GM21447 (cell line): ENCODE measurements around the gene SCT.

Source experiments
- ATAC-seq: cut with Tn5 transposase; IDR thresholded peaks from one replicate; pipeline ENCODE4 v1.9.1; 2021; ENCODE audit not compliant: unreplicated experiment

SCT gene

DNA sequence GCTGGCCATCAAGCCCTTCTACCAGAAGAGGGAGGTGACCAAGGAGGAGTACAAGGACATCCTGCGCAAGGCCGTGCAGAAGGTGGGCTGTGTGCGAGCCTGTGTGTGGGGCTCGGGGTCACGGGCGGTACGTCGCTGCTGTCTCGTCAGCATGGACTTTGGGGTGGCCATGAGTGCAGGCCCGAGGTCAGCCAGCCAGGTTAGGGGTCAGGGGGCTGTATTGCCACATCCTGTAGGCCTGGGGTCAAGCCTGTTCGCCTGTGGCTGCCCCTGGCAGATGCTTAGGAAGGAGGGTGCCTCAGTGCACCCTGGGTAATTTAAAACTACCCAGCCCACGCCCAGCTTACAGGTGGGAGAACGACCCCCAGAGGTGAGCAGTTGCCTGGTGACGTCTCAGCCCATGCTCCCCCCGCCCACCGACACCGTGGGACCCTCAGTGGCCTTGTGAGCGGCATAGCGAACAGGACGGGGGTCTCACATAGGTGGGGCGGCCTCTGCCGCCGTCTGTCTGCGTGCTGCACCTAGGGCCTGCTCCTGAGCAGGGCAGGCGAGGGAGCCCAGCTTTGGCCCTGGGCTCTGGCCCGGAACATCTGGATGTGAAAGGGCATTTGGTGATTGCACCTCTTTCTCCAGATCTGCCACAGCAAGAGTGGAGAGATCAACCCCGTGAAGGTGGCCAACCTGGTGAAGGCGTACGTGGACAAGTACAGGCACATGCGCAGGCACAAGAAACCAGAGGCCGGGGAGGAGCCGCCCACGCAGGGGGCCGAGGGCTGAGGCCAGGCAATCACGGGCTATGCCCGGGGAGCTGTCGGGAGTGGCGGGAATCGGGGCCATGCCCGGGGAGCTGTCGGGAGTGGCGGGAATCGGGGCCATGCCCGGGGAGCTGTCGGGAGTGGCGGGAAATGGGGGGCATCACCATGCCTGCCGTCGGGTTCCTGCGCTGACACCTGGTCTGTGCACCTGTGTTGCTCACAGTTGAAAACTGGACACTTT, 15.7 kb downstream of the SCT start:
- ATAC-seq: no peak

DNA sequence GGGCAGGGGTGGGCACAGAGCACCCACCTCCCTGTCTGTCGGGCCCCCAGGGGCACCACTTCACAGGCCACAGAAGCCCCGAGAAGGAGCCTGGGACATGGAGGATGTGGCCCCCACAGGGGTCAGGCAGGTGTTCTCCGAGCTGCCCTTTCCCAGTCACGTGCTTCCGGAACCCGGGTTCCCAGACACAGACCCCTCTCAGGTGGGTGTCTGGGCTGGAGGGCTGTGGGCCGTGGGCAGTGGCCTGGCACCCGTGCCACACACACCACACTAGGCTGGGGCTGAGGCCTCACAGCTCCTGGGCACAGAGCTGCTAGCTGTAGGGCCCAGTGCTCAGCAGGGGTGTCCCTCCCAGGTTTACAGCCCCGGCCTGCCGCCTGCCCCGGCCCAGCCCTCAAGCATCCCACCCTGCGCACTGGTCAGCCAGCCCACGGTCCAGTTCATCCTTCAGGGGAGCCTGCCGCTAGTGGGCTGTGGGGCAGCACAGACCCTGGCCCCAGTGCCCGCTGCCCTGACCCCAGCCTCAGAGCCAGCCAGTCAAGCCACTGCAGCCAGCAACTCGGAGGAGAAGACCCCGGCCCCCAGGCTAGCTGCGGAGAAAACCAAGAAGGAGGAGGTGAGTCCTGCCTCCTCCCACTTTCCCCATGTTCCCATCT, 16.7 kb downstream of the SCT start:
- ATAC-seq: no peak

DNA sequence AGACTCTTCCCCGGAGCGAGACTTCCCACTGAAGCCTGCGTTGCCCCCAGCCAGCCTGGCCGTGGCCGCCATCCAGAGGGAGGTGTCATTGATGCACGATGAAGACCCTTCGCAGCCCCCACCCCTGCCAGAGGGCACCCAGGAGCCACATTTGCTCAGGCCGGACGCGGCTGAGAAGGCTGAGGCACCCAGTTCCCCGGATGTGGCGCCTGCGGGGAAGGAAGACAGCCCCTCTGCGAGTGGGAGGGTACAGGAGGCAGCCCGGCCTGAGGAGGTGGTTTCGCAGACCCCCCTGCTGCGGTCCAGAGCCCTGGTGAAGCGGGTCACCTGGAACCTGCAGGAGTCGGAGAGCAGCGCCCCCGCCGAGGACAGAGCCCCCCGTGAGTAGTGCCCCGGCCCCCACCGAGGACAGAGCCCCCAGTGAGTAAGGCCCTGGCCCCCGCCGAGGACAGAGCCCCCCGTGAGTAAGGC, 17.6 kb downstream of the SCT start:
- ATAC-seq: no peak

GRCh38 chr11:608791-609251, 18.2 kb downstream of the SCT start:
- no peak for ATAC-seq

DNA sequence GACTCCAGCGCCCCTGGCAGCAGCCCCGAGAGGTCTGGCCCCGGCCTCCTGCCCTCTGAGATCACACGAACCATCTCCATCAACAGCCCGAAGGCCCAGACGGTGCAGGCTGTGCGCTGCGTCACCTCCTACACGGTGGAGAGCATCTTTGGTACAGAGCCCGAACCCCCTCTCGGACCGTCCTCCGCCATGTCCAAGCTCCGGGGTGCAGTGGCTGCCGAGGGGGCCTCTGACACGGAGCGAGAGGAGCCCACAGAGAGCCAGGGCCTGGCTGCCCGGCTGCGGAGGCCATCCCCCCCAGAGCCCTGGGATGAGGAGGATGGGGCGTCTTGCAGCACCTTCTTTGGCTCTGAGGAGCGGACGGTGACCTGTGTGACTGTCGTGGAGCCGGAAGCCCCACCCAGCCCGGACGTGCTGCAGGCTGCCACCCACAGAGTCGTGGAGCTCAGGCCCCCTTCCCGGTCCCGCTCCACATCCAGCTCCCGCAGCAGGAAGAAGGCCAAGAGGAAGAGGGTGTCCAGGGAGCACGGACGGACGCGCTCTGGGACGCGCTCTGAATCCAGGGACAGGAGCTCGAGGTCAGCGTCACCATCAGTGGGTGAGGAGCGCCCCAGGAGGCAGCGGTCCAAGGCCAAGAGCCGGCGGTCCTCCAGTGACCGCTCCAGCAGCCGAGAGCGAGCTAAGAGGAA, 18.9 kb downstream of the SCT start:
- ATAC-seq: no peak

DNA sequence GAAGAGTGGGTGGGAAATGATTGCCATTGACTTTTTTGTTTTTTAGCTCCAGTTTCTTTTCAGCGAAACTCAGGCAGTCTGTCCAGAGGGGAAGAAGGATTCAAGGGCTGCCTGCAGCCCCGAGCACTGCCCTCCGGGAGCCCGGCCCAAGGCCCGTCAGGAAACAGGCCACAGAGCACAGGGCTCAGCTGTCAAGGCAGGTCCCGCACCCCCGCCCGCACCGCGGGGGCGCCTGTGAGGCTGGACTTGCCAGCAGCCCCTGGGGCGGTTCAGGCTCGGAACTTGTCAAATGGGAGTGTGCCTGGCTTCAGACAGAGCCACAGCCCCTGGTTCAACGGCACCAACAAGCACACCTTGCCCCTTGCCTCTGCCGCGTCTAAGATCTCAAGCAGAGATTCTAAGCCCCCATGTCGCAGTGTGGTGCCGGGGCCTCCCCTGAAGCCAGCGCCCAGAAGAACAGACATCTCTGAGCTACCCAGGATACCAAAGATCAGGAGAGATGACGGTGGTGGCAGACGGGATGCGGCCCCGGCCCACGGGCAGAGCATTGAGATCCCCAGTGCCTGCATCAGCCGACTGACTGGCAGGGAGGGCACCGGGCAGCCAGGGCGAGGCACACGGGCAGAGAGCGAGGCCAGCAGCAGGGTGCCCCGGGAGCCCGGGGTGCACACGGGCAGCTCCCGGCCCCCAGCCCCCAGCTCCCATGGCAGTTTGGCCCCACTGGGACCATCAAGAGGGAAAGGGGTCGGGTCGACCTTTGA, 19.8 kb downstream of the SCT start:
- ATAC-seq: no peak

GRCh38 chr11:606245-606644, 20.7 kb downstream of the SCT start:
- ATAC-seq: no peak

GRCh38 chr11:605286-606129, 21.5 kb downstream of the SCT start:
- ATAC-seq: no peak

DNA sequence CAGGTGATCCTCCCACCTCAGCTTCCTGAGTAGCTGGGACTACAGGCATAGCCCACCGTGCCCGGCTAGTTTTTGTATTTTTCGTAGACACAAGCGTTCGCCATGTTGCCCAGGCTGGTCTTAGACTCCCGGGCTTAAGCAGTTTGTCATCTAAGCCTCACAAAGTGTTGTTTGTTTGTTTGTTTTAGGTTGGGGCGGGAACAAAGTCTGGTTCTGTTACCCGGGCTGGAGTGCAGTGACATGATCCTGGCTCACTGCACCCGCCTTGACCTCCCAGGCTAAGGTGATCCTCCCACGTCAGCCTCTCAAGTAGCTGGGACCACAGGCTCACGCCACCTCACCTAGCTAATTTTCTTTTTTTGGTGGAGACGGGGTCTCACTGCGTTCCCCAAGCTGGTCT, 23.8 kb downstream of the SCT start:
- no peak for ATAC-seq

GRCh38 chr11:601573-602245, 25.3 kb downstream of the SCT start:
- ATAC-seq: no peak

- no peak for ATAC-seq
Measured at GRCh38 chr11:598005-598680, 28.8 kb downstream of the SCT start.

DNA sequence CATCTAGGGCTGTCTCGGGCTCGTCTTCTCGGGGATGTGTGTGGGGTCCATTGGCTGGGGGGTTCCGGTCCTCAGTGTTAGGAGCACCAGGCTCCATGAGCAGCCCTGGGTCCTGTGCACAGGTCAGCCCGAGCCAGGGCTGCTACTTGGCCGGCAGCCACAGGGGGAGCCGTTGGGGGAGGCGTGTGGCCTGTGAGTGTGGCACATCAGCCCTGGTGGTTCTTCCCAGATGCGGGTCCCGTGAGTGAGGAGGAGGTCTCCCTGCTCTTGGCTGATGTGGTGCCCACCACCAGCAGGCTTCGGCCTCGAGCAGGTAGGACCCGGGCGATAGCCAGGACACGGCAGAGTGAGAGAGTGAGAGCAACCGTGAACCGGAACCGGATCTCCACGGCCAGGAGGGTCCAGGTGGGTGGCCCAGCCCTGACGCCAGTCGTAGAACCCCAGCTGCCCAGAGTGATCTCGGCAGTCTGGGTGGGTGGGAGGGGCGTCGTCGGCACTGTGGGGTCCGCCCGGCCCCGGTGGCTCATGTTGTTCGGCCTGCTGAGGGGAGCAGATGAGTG, 29.7 kb downstream of the SCT start:
- ATAC-seq: no peak

- no peak for ATAC-seq
Measured at GRCh38 chr11:596374-596773, 30.6 kb downstream of the SCT start.

DNA sequence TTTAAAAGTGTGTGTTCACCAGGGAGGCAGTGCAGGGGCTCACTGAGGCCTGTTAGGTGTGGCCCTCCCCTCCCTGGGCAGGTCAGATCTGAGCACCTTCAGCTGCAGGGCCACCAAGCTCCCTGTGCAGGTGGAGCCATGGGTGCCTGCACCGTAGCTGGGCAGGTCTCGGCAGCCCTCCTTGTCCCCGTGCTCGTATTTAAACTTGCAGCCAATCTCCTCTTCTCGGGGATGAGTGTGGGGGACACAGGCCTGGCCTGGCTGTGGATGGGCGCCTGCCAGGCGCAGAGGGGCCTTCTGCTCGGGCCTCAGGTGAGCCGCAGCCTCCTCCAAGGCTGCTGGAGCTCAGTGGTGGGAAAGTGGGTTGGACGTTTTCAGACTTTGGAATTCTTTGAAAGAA, 31.6 kb downstream of the SCT start:
- ATAC-seq: no peak

GRCh38 chr11:593347-593746, 33.6 kb downstream of the SCT start:
- ATAC-seq: no peak

DNA sequence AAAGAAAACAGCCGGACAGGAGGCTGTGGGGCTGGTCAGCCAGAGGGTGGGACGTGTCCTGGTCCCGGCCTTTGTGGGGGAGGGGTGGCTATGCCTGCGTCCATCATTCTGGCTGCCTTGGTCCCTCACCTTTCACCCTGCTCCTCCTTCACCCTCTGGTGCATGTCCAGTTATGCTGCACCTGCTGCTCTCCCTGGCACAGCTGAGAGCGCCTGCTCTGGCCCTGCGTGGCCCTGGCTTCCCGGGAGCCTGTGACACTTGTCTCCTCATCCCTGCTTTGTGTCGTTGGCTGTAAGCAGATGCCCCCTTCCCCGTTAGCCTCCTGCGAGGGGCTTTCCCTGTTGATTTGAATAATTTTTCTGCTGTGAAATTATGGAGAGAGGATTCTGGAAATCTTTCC, 34.1 kb downstream of the SCT start:
- ATAC-seq: no peak

GRCh38 chr11:592501-592900, 34.5 kb downstream of the SCT start:
- no peak for ATAC-seq

DNA sequence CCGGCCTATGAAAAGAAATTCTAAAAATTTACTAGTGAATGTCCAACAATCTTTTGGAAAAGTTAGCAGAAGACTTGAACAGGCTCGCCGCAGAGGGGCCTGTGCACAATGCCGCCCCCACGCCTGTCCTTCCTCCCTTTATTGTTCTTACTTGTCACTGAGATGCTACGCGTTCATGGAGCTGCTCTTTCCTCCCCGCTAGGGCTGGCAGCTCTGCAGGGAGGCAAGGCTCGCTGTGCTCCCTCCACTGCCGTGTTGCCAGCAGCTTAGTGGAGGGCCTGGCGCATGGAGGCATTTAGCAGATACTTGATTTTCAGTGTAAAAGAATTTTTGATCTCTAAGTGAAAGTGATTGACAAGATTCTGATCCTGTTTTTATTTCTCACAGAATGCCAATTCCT, 36.0 kb downstream of the SCT start:
- no peak for ATAC-seq
